SK-N-MC (cell line): Measurements from ENCODE around the gene ADAMTS17.

Experiments used
- EZH2 ChIP-seq: fragments of 200-600 bp; sonication (generic); IDR thresholded peaks from one replicate; pipeline ENCODE4 v1.6.1; 2017; ENCODE audit warnings: antibody characterized with exemption
- FOXP2 ChIP-seq: optimal IDR thresholded peaks from 2 replicates; pipeline ENCODE3; 2011; ENCODE audit warnings: mild to moderate bottlenecking, moderate library complexity; ENCODE audit not compliant: insufficient read depth; ENCODE audit errors: extremely low read length, control extremely low read depth
- POLR2AphosphoS5 ChIP-seq: IDR thresholded peaks from 2 replicates; pipeline ENCODE4 v1.6.1; 2012; ENCODE audit warnings: mild to moderate bottlenecking, low read depth, low read length, borderline replicate concordance

DNA sequence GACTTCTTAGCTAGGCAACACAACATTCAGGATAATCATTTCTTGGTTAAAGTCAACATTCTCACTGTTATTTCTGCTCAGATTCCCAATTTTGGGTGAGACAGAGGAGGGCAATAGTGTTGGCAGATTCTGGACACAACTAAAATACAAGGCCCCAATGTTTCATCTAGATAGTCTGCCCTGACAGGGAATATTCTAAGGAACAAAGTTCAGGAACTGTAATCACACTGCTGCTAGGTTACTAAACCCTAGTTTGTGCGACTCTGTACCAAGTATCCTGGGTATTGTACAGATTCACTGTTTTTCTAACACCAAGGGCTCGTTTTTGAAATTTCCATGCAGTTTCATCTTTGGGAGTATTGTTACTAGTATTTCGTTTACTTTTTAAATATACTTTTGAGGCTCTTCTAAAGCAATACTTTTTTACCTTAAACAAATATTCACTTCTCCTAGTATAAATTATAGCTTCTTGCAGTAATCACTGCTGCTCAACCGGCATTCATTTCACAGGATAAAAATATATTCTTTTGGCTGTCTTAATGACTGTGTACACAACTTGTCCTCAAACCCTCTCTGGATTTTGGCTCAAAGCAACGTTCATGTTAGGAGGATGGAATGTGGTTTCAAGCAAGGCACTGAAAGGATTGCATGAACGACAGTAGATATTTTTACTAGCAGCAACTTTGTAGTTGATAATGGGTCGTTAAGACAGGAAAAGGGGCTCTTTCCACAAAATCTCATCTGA is 167.4 kb downstream of the ADAMTS17 start:
- TF ChIP-seq EZH2: no peak
- TF ChIP-seq POLR2AphosphoS5: no peak
- no peak for TF ChIP-seq FOXP2
